Activated CD8-positive, alpha-beta T cell treated with anti-CD3 and anti-CD28 coated beads for 36 hours (primary cell): ENCODE data around the gene MBD3. TPM values are rescaled to one million over a fixed set of nuclear protein-coding genes. Genes with fewer than 3 reads are reported as not detected.

ENCODE experiments used
- ATAC-seq: fragments of 200-7000 bp; cut with Tn5 transposase; one replicate; pipeline ENCODE4 v1.10.0; 2021; ENCODE audit warnings: mild to moderate bottlenecking, moderate library complexity
- CTCF ChIA-PET: fragments of 350-600 bp; sonication (Branson Sonifier 250); formaldehyde crosslinking; loops from one replicate; lab custom pipeline; 2021; ENCODE audit warnings: antibody characterized with exemption; lab: Charles Lee
- POLR2A ChIA-PET: fragments of 350-600 bp; sonication (Branson Sonifier 250); formaldehyde crosslinking; loops from one replicate; lab custom pipeline; 2021; ENCODE audit warnings: antibody characterized with exemption; lab: Charles Lee
- DNase-seq: peaks from one replicate; pipeline ENCODE4 v3.0.0-alpha.2; 2020
- H3K27ac Mint-ChIP-seq: one replicate; pipeline ENCODE4 v1.8.0; 2021; ENCODE audit warnings: mild to moderate bottlenecking, mixed read lengths
- H3K27me3 Mint-ChIP-seq: one replicate; pipeline ENCODE4 v1.8.0; 2021; ENCODE audit warnings: mixed read lengths
- H3K36me3 Mint-ChIP-seq: one replicate; pipeline ENCODE4 v1.8.0; 2021; ENCODE audit warnings: low read depth, mixed read lengths
- H3K4me1 Mint-ChIP-seq: one replicate; pipeline ENCODE4 v1.8.0; 2021; ENCODE audit warnings: low read depth, mixed read lengths
- H3K4me3 Mint-ChIP-seq: one replicate; pipeline ENCODE4 v1.8.0; 2021; ENCODE audit warnings: mild to moderate bottlenecking, moderate library complexity, mixed read lengths
- H3K9me3 Mint-ChIP-seq: one replicate; pipeline ENCODE4 v1.8.0; 2021; ENCODE audit warnings: mixed read lengths
- intact Hi-C: fragments of 100-400 bp; cut with micrococcal nuclease; formaldehyde crosslinking; loops from one replicate; pipeline ENCODE4 v1.10.0; 2022
- total RNA-seq, 2 experiments: library from RNA; stranded (reverse); gene quantifications; one replicate each; pipeline ENCODE4 v1.2.3, GENCODE V29; 2021
- TF ChIP-seq, protein P1 (sequence below): fragments of 200-600 bp; IDR thresholded peaks from one replicate; pipeline ENCODE4 v1.8.0; 2022; ENCODE audit warnings: antibody characterized with exemption, mild to moderate bottlenecking

The MBD3 gene
- total RNA-seq, 2 experiments from 2014 or later = 87.8 to 92.5 TPM

DNA sequence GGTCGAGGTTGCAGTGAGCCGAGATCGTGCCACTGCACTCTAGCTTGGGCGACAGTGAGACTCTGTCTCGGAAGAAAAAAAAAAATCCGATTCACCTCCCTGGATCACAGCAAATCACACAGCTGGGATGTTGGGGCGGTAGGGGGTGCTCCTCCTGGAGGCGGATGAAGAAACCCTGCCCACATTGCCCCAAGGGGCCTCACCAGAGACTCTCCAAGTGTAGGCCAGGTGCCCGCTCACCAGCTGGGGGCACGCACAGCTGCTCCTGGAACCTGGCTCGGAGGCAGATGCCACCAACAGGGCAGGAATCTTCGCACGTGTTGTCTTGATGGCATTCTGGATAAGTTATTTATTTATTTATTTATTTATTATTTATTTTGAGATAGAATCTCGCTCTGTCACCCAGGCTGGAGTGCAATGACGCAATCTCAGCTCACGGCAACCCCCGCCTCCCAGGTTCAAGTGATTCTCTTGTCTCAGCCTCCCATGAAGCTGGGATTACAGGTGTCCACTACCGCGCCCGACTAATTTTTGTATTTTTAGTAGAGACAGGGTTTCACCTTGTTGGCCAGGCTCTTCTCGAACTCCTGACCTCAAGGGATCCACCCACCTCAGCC, 9.5 kb upstream of the MBD3 start:
- no peak overlapping the region for H3K4me3 Mint-ChIP-seq
- H3K27ac Mint-ChIP-seq = no peak overlapping the region
- TF ChIP-seq, protein P1, sequence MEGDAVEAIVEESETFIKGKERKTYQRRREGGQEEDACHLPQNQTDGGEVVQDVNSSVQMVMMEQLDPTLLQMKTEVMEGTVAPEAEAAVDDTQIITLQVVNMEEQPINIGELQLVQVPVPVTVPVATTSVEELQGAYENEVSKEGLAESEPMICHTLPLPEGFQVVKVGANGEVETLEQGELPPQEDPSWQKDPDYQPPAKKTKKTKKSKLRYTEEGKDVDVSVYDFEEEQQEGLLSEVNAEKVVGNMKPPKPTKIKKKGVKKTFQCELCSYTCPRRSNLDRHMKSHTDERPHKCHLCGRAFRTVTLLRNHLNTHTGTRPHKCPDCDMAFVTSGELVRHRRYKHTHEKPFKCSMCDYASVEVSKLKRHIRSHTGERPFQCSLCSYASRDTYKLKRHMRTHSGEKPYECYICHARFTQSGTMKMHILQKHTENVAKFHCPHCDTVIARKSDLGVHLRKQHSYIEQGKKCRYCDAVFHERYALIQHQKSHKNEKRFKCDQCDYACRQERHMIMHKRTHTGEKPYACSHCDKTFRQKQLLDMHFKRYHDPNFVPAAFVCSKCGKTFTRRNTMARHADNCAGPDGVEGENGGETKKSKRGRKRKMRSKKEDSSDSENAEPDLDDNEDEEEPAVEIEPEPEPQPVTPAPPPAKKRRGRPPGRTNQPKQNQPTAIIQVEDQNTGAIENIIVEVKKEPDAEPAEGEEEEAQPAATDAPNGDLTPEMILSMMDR = peak; percentile 2
- POLR2A ChIA-PET = interaction anchor here (1.1 to 1.4 kb wide), 3 partner anchors 9 to 48 kb away, joined by 3 to 6 read pairs (median 3); partner anchors contain the start of gene MBD3
- CTCF ChIA-PET = interaction anchor here (1.9 kb wide), 1 partner anchor 11 kb away, joined by 4 read pairs; no protein-coding TSS in a partner anchor
- H3K9me3 Mint-ChIP-seq = no peaks in the 10 kb centered on the region
- ATAC-seq = no peak
- no peaks in the 10 kb centered on the region for H3K27me3 Mint-ChIP-seq
- peaks cover 36% of the 10 kb centered on the region for H3K36me3 Mint-ChIP-seq
- intact Hi-C loops = no loop called here
- DNase-seq = no peak
- peaks cover 18% of the 10 kb centered on the region for H3K4me1 Mint-ChIP-seq

DNA sequence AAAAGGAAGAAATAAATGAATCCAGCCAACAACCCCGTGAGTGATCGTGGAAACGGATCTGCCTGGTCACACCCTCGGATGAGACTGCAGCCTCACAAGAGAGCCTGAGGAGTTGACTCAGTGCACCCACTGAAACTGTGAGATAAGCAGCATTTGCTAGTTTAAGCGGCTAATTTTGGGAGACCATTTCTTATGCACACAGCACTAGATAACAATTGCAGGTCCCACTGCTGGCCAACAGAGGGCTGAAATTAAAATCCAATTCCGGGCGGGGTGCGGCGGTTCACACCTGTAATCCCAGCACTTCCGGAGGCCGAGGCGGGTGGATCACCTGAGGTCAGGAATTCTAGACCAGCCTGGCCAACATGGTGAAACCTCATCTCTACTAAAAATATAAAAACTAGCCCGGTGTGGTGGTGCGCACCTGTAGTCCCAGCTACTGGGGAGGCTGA, 9.0 kb upstream of the MBD3 start:
- DNase-seq = no peak
- ChIA-PET CTCF (interaction anchor here (1.9 kb wide), 1 partner anchor 11 kb away, joined by 4 read pairs; no protein-coding TSS in a partner anchor), POLR2A (interaction anchor here (1.1 to 1.4 kb wide), 3 partner anchors 9 to 49 kb away, joined by 3 to 6 read pairs (median 3); partner anchors contain the start of gene MBD3)
- Mint-ChIP-seq H3K27ac (no peak overlapping the region), H3K27me3 (no peaks in the 10 kb centered on the region), H3K9me3 (no peaks in the 10 kb centered on the region), H3K4me1 (peaks cover 16% of the 10 kb centered on the region), H3K36me3 (peaks cover 37% of the 10 kb centered on the region), H3K4me3 (no peak overlapping the region)
- ATAC-seq = no peak
- intact Hi-C loops = no loop called here
- TF ChIP-seq, protein P1 = peak; percentile 21

DNA sequence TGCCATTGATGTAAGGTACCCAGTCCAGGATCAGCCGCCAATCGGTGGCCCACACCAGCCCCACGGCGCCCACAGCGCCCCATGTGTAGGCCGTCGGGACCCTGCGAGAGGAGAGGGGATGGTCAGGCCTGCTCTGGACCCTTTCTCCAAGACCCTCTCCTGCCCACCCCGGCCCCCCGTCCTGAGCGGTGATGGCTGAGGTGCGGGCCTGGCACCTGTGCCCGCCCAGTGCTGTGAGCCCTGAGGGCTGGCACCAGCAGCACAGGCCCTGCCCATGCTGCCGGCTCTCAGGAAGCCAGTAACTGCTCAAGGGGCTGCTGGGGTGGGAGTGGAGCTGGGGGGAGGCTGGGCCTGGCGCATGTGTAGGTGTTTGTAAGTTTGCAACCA, 6.8 kb upstream of the MBD3 start:
- Mint-ChIP-seq H3K27ac (no peak overlapping the region), H3K27me3 (no peaks in the 10 kb centered on the region), H3K4me1 (peaks cover 11% of the 10 kb centered on the region), H3K36me3 (peaks cover 34% of the 10 kb centered on the region), H3K4me3 (no peak overlapping the region), H3K9me3 (no peaks in the 10 kb centered on the region)
- intact Hi-C loops = no loop called here
- ATAC-seq (no peak), DNase-seq (no peak)
- CTCF ChIA-PET = interaction anchor here (1.4 kb wide), 1 partner anchor 53 kb away, joined by 5 read pairs; no protein-coding TSS in a partner anchor
- POLR2A ChIA-PET = no interaction called here
- TF ChIP-seq, protein P1 = no peak

- ATAC-seq = no peak
- no peak overlapping the region for H3K4me3 Mint-ChIP-seq
- ChIA-PET CTCF (no interaction called here), POLR2A (interaction anchor here (1.4 kb wide), 1 partner anchor 11 kb away, joined by 3 read pairs; no protein-coding TSS in a partner anchor)
- no peak for DNase-seq
- H3K27me3 Mint-ChIP-seq = no peaks in the 10 kb centered on the region
- intact Hi-C loops = no loop called here
- TF ChIP-seq, protein P1 = no peak
- peaks cover 11% of the 10 kb centered on the region for H3K4me1 Mint-ChIP-seq
- H3K36me3 Mint-ChIP-seq = peaks cover 30% of the 10 kb centered on the region
- no peaks in the 10 kb centered on the region for H3K9me3 Mint-ChIP-seq
- H3K27ac Mint-ChIP-seq = no peak overlapping the region
These were observed 6.3 kb upstream of the MBD3 start for GRCh38 chr19:1598777-1599459.

- no peak for DNase-seq
- ChIA-PET POLR2A (interaction anchor here (0.7 to 5.0 kb wide), 6 partner anchors 9 to 324 kb away, joined by 3 to 25 read pairs (median 4); partner anchors contain the start of genes CIRBP, TCF3 and UQCR11), CTCF (interaction anchor here (0.6 to 1.7 kb wide), 5 partner anchors 10 to 355 kb away, joined by 3 to 10 read pairs (median 5); partner anchors contain the start of gene UQCR11)
- H3K36me3 Mint-ChIP-seq = peaks cover 28% of the 10 kb centered on the region
- H3K27ac Mint-ChIP-seq = no peak overlapping the region
- TF ChIP-seq, protein P1 = no peak
- H3K4me3 Mint-ChIP-seq = peak overlapping the region; percentile 85
- H3K4me1 Mint-ChIP-seq = peaks cover 15% of the 10 kb centered on the region
- H3K9me3 Mint-ChIP-seq = no peaks in the 10 kb centered on the region
- no peak for ATAC-seq
- H3K27me3 Mint-ChIP-seq = no peaks in the 10 kb centered on the region
- intact Hi-C loops = no loop called here
These were observed 772 bp upstream of the MBD3 start for GRCh38 chr19:1593501-1593772.
